IMR-90 (cell line): ENCODE data around the gene NEO1. TPM values are rescaled to one million over a fixed set of nuclear protein-coding genes. Genes with fewer than 3 reads are reported as not detected.

Experiments
- ATAC-seq: fragments of 200-7000 bp; cut with Tn5 transposase; 2 replicates; pipeline ENCODE4 v1.9.1; 2020; ENCODE audit warnings: low read depth, mild to moderate bottlenecking, moderate library complexity
- BruUV-seq: library from RNA; stranded (reverse); fragments of 400-500 nt; replicated peaks from 2 replicates; lab custom pipeline; 2021; lab: Mats Ljungman, UMichigan
- CTCF ChIA-PET: fragments of 300-600 bp; formaldehyde crosslinking; extraction: SDS; loops from one replicate; lab custom pipeline; 2021; ENCODE audit warnings: antibody characterized with exemption; lab: Yijun Ruan, JAX
- POLR2A ChIA-PET: fragments of 300-600 bp; sonication (Branson Sonifier 250); formaldehyde crosslinking; loops from one replicate; lab custom pipeline; 2022; ENCODE audit warnings: antibody characterized with exemption; ENCODE audit not compliant: unreplicated experiment; lab: Charles Lee
- DNase-seq: peaks from one replicate; pipeline ENCODE4 v3.0.0; 2013
- H2AFZ ChIP-seq: replicated peaks from 2 replicates; pipeline ENCODE3; 2013; ENCODE audit warnings: low read length, mild to moderate bottlenecking; ENCODE audit not compliant: poor library complexity
- H2AK5ac ChIP-seq: 2 replicates; pipeline ENCODE4 v1.6.1; 2013; ENCODE audit warnings: low read depth, low read length, inconsistent platforms
- H2AK9ac ChIP-seq: replicated peaks from 2 replicates; pipeline ENCODE3; 2013; ENCODE audit warnings: mild to moderate bottlenecking, low read depth, low read length, moderate library complexity; ENCODE audit not compliant: poor library complexity
- H2BK120ac ChIP-seq: 2 replicates; pipeline ENCODE4 v1.6.1; 2013; ENCODE audit warnings: low read depth, low read length, inconsistent platforms
- H2BK15ac ChIP-seq: 3 replicates; pipeline ENCODE4 v1.6.1; 2013; ENCODE audit warnings: low read depth, low read length, inconsistent platforms
- H2BK20ac ChIP-seq: 2 replicates; pipeline ENCODE4 v1.6.1; 2013; ENCODE audit warnings: low read depth, mild to moderate bottlenecking, inconsistent platforms, low read length, moderate library complexity
- H2BK5ac ChIP-seq: 2 replicates; pipeline ENCODE4 v1.6.1; 2013; ENCODE audit warnings: mild to moderate bottlenecking, low read depth, low read length, inconsistent platforms; ENCODE audit not compliant: poor library complexity, severe bottlenecking
- H3K14ac ChIP-seq: replicated peaks from 2 replicates; pipeline ENCODE4 v1.6.1; 2013; ENCODE audit warnings: low read depth, low read length, inconsistent platforms
- H3K18ac ChIP-seq: 2 replicates; pipeline ENCODE4 v1.6.1; 2013; ENCODE audit warnings: low read depth, low read length, control low read depth
- H3K23ac ChIP-seq: 2 replicates; pipeline ENCODE4 v1.6.1; 2013; ENCODE audit warnings: low read depth, low read length, inconsistent platforms
- H3K27ac ChIP-seq: 2 replicates; pipeline ENCODE4 v1.5.1; 2013; ENCODE audit warnings: mild to moderate bottlenecking, control low read depth, low read length; ENCODE audit not compliant: insufficient read depth
- H3K27me3 ChIP-seq: 2 replicates; pipeline ENCODE4 v1.6.1; 2013; ENCODE audit warnings: low read length; ENCODE audit not compliant: control insufficient read depth, insufficient read depth
- H3K36me3 ChIP-seq: 2 replicates; pipeline ENCODE4 v1.6.1; 2013; ENCODE audit warnings: low read length, mixed read lengths; ENCODE audit not compliant: control insufficient read depth, insufficient read depth
- H3K4ac ChIP-seq: 2 replicates; pipeline ENCODE4 v1.6.1; 2013; ENCODE audit warnings: low read depth, low read length, inconsistent platforms
- H3K4me1 ChIP-seq: 2 replicates; pipeline ENCODE4 v1.6.1; 2013; ENCODE audit warnings: low read length, mixed read lengths; ENCODE audit not compliant: control insufficient read depth, insufficient read depth
- H3K4me2 ChIP-seq: 2 replicates; pipeline ENCODE4 v1.6.1; 2013; ENCODE audit warnings: low read depth, mild to moderate bottlenecking, control low read depth, low read length, moderate library complexity
- H3K4me3 ChIP-seq: 2 replicates; pipeline ENCODE4 v1.5.1; 2013; ENCODE audit warnings: low read depth, mild to moderate bottlenecking, control low read depth, low read length, moderate library complexity; ENCODE audit not compliant: insufficient read depth
- H3K56ac ChIP-seq: 2 replicates; pipeline ENCODE4 v1.6.1; 2013; ENCODE audit warnings: low read length, inconsistent platforms; ENCODE audit not compliant: insufficient read depth; ENCODE audit errors: extremely low read depth
- H3K79me1 ChIP-seq, 2 experiments: 2 replicates each; pipeline ENCODE4 v1.6.1; 2013; ENCODE audit warnings: low read length in 2 of 2, inconsistent platforms in 1 of 2, low read depth in 1 of 2
- H3K9ac ChIP-seq: 2 replicates; pipeline ENCODE4 v1.6.1; 2013; ENCODE audit warnings: low read depth, low read length, control low read depth
- H3K9me1 ChIP-seq: 2 replicates; pipeline ENCODE4 v1.6.1; 2013; ENCODE audit warnings: low read length, inconsistent platforms; ENCODE audit not compliant: insufficient read depth
- H3K9me3 ChIP-seq: 2 replicates; pipeline ENCODE4 v1.6.1; 2013; ENCODE audit warnings: low read length; ENCODE audit not compliant: control insufficient read depth, insufficient read depth
- H4K20me1 ChIP-seq: 2 replicates; pipeline ENCODE4 v1.6.1; 2013; ENCODE audit warnings: low read length, inconsistent platforms; ENCODE audit not compliant: insufficient read depth
- H4K5ac ChIP-seq: 2 replicates; pipeline ENCODE4 v1.6.1; 2013; ENCODE audit warnings: mild to moderate bottlenecking, low read depth, low read length, control low read depth
- H4K8ac ChIP-seq, 2 experiments: 2 replicates each; pipeline ENCODE4 v1.6.1; 2013; ENCODE audit warnings: low read depth in 2 of 2, low read length in 2 of 2, control low read depth in 1 of 2, inconsistent platforms in 1 of 2
- H4K91ac ChIP-seq: 2 replicates; pipeline ENCODE4 v1.6.1; 2013; ENCODE audit warnings: low read depth, low read length, inconsistent platforms; ENCODE audit not compliant: insufficient read depth
- BHLHE40 ChIP-seq: fragments of 150-350 bp; IDR thresholded peaks from 2 replicates; pipeline ENCODE4 v1.6.1; 2016; ENCODE audit warnings: mild to moderate bottlenecking, low read depth, low read length
- CHD1 ChIP-seq: IDR thresholded peaks from 2 replicates; pipeline ENCODE4 v1.6.1; 2012; ENCODE audit warnings: low read depth, low read length, improper control_type of control experiment
- CTCF ChIP-seq: conservative IDR thresholded peaks from 2 replicates; pipeline ENCODE4 v1.5.1; 2012; ENCODE audit warnings: mild to moderate bottlenecking, low read depth, low read length, improper control_type of control experiment
- ELK1 ChIP-seq: fragments of 150-350 bp; IDR thresholded peaks from 2 replicates; pipeline ENCODE4 v1.6.1; 2016; ENCODE audit warnings: low read depth, mild to moderate bottlenecking, low read length, moderate library complexity, borderline replicate concordance
- MAFK ChIP-seq: IDR thresholded peaks from 2 replicates; pipeline ENCODE4 v1.6.1; 2012; ENCODE audit warnings: low read depth, low read length, improper control_type of control experiment
- MAZ ChIP-seq: IDR thresholded peaks from 2 replicates; pipeline ENCODE4 v1.6.1; 2012; ENCODE audit warnings: low read depth, mild to moderate bottlenecking, low read length, improper control_type of control experiment, moderate library complexity, borderline replicate concordance
- NFE2L2 ChIP-seq: fragments of 150-350 bp; IDR thresholded peaks from 2 replicates; pipeline ENCODE4 v1.6.1; 2016; ENCODE audit warnings: low read depth, mild to moderate bottlenecking, low read length
- POLR2A ChIP-seq: IDR thresholded peaks from 2 replicates; pipeline ENCODE4 v1.6.1; 2012; ENCODE audit warnings: mild to moderate bottlenecking, low read depth, low read length
- RCOR1 ChIP-seq: IDR thresholded peaks from 2 replicates; pipeline ENCODE4 v1.6.1; 2012; ENCODE audit warnings: mild to moderate bottlenecking, low read length, improper control_type of control experiment; ENCODE audit not compliant: insufficient replicate concordance
- RFX5 ChIP-seq: IDR thresholded peaks from 2 replicates; pipeline ENCODE4 v1.8.0; 2012; ENCODE audit warnings: low read depth, mild to moderate bottlenecking, low read length, moderate library complexity
- SMC3 ChIP-seq: fragments of 150-350 bp; IDR thresholded peaks from 2 replicates; pipeline ENCODE4 v1.6.1; 2016; ENCODE audit warnings: low read depth, mild to moderate bottlenecking, antibody characterized with exemption, low read length, moderate library complexity
- whole genome bisulfite sequencing, 2 experiments: methylation state at CpG; one replicate each; pipeline versions ENCODE4 v1.1.5 to v1.1.7; 2013; ENCODE audit warnings: missing lambda C conversion rate in 2 of 2; ENCODE audit not compliant: insufficient read length in 1 of 2; ENCODE audit errors: extremely low coverage in 2 of 2; 5-methylcytosine and 5-hydroxymethylcytosine counted together
- dilution Hi-C: fragments of 300-500 bp; cut with HindIII; formaldehyde crosslinking; loops from one replicate; pipeline ENCODE4 v1.14.3; 2018; ENCODE audit warnings: low sequenced_read_pairs; ENCODE audit not compliant: unreplicated experiment
- in situ Hi-C: fragments of 300-500 bp; cut with MboI; formaldehyde crosslinking; loops from 3 replicates; pipeline ENCODE4 v1.14.3; 2019; ENCODE audit warnings: low sequenced_read_pairs, inconsistent platforms, mixed read lengths
- intact Hi-C: fragments of 100-400 bp; cut with micrococcal nuclease; formaldehyde crosslinking; loops from 2 replicates; pipeline ENCODE4 v1.10.0; 2022
- polyA plus RNA-seq, 3 experiments: library from polyadenylated mRNA; depleted of rRNA; stranded (reverse); fragments of >200 nt; gene quantifications; 2 replicates each; pipeline ENCODE4 v1.2.3, GENCODE V29; 2012; ENCODE audit warnings: low replicate concordance in 1 of 3
- total RNA-seq: library from RNA; depleted of rRNA; stranded (reverse); fragments of >200 nt; gene quantifications from 2 replicates; pipeline ENCODE4 v1.2.3, GENCODE V29; 2012
- TF ChIP-seq, protein P1 (sequence below): fragments of 150-350 bp; IDR thresholded peaks from 2 replicates; pipeline ENCODE4 v1.6.1; 2017; ENCODE audit warnings: mild to moderate bottlenecking, antibody characterized with exemption, low read length, low read depth

The NEO1 gene
- total and polyA plus RNA-seq, 2 of the 4 experiments (the other 2 are of a cell fraction) = 16.3 to 18.5 TPM

DNA sequence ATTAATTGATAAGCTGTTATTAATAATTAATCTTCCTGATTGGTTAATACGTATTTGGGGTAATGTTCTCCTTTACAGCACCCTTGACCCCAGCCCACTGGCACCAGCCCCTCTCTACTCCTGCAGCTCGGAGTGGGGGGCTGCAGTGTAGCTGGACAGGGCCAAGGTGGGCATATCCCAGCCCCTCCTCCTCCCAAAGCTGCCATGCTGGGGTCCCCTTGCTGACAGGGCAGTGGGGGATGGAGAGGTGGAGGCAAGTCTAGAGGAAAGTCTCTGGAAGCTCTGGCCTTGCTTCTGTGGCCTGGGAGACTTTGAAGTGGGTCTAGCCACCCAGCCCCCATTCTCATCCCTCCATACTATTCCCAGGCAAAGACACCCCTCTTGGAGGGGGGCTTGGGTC lies 280.7 kb downstream of the NEO1 start:
- no peak overlapping the region for H3K4me2 ChIP-seq
- no peak overlapping the region for H2AK5ac ChIP-seq
- H4K8ac ChIP-seq = no peak overlapping the region
- no peak overlapping the region for H3K4me3 ChIP-seq
- DNase-seq (no peak), ATAC-seq (no peak)
- no peak overlapping the region for H3K4ac ChIP-seq
- intact Hi-C loops = no loop called here
- H4K5ac ChIP-seq = no peak overlapping the region
- no TSS peak for BruUV-seq
- H3K23ac ChIP-seq = no peak overlapping the region
- H2BK120ac ChIP-seq = no peak overlapping the region
- no peaks in the 10 kb centered on the region; the same call in 1 of the 2 replicates for H3K9me1 ChIP-seq
- no peaks in the 10 kb centered on the region for H3K4me1 ChIP-seq
- no peak overlapping the region for H3K18ac ChIP-seq
- H2BK20ac ChIP-seq = no peak overlapping the region
- ChIA-PET CTCF (no interaction called here), POLR2A (no interaction called here)
- H3K79me1 ChIP-seq = no peaks in the 10 kb centered on the region
- H3K9ac ChIP-seq = no peak overlapping the region
- no peak overlapping the region for H4K91ac ChIP-seq
- no peak overlapping the region for H2BK5ac ChIP-seq
- no CpG with 5 or more reads among the region's 2 CpGs for WGBS, 2 experiments
- no peak overlapping the region for H2AK9ac ChIP-seq
- no peak overlapping the region for H2BK15ac ChIP-seq
- TF ChIP-seq, protein P1, sequence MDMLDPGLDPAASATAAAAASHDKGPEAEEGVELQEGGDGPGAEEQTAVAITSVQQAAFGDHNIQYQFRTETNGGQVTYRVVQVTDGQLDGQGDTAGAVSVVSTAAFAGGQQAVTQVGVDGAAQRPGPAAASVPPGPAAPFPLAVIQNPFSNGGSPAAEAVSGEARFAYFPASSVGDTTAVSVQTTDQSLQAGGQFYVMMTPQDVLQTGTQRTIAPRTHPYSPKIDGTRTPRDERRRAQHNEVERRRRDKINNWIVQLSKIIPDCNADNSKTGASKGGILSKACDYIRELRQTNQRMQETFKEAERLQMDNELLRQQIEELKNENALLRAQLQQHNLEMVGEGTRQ = no peak
- TF ChIP-seq MAFK (no peak), NFE2L2 (no peak), RCOR1 (no peak), POLR2A (no peak), CTCF (no peak), BHLHE40 (no peak), RFX5 (no peak), MAZ (no peak), SMC3 (no peak), CHD1 (no peak), ELK1 (no peak)
- H3K56ac ChIP-seq = no peak overlapping the region
- no peak overlapping the region for H3K14ac ChIP-seq
- dilution Hi-C loops = no loop called here
- no peaks in the 10 kb centered on the region for H3K36me3 ChIP-seq
- H3K27ac ChIP-seq = no peak overlapping the region
- H3K9me3 ChIP-seq = no peaks in the 10 kb centered on the region
- H2AFZ ChIP-seq = no peak overlapping the region
- peaks cover 47% of the 10 kb centered on the region for H3K27me3 ChIP-seq
- in situ Hi-C loops = no loop called here
- no peaks in the 10 kb centered on the region for H4K20me1 ChIP-seq
